ENCODE measurements around the gene KDM2A.

KDM2A gene
- long read RNA-seq, transcript KDM2A-212 (10 exons, 3,651 nt) = major isoform, 13 of 24 reads
- long read RNA-seq, partial matches to known transcripts = 3 of 24 reads
- long read RNA-seq, other reads (novel, unspliced or antisense) = 8 of 24 reads

DNA sequence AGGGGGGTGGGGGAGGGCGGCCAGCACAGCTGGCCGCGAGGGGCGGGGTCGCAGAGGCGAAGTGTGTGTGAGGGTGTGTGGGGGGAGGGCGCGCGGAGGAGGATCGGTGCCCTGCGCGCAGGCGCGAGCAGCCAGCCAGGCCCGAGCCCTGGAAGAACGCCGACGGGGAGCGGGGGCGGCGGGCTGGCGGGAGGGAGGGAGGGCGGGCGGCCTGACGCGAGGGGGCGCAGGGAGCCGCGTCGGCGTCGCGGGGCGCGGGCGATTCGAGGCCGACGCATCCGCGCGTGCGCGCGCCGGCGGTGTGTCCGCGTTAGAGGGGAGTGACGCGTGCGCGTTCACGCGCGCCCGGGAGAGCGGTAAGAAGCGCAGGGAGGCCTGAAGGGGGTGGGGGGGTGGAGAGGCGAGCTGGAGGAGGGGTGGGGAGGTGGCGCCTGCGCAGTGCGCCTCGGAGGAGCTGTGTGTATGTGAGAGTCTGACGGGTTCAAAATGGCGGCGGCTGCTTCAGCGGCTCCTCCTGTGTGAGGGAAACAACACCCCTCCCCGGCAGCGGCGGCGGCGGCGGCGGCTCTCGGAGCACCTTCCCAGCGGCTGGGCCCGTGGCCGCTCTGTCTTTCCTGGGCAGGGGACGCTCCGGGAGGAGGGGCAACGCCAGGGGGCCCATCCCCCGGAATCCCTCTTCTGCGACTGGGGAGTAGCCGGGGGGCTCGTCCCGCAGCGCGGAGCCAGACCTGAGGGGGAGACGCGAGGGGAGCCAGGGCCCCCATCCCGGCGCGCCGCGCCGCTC is at the start of gene KDM2A:
KDM2A (plus strand) TSS at position 463 of the 784 bp plus-strand sequence. CDS start 2,054 bp downstream, outside the sequence.
- Histone ChIP-seq H3K27me3 (ENCODE audit: insufficient read depth, poor library complexity, severe bottlenecking) (no peaks in the 10 kb centered on the region), H3K27ac (replicated peaks) (peak within 1 kb of the TSS; percentile 94), H3K4me3 (replicated peaks; ENCODE audit: insufficient read depth, low read length) (peak within 1 kb of the TSS; percentile 70)
- DNase-seq (ENCODE audit: low read depth in 1 of 2, low spot score in 1 of 2) = peak; percentile 97 to 98
- TF ChIP-seq REST (IDR thresholded peaks at IDR 0.05; ENCODE audit: insufficient replicate concordance, low read depth) (peak; percentile 54), SPI1 (IDR thresholded peaks at IDR 0.05; ENCODE audit: borderline replicate concordance, low read depth) (no peak)
- TF ChIP-seq, protein P1, sequence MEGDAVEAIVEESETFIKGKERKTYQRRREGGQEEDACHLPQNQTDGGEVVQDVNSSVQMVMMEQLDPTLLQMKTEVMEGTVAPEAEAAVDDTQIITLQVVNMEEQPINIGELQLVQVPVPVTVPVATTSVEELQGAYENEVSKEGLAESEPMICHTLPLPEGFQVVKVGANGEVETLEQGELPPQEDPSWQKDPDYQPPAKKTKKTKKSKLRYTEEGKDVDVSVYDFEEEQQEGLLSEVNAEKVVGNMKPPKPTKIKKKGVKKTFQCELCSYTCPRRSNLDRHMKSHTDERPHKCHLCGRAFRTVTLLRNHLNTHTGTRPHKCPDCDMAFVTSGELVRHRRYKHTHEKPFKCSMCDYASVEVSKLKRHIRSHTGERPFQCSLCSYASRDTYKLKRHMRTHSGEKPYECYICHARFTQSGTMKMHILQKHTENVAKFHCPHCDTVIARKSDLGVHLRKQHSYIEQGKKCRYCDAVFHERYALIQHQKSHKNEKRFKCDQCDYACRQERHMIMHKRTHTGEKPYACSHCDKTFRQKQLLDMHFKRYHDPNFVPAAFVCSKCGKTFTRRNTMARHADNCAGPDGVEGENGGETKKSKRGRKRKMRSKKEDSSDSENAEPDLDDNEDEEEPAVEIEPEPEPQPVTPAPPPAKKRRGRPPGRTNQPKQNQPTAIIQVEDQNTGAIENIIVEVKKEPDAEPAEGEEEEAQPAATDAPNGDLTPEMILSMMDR (IDR thresholded peaks at IDR 0.05; ENCODE audit: insufficient read depth, low read length) = no peak

DNA sequence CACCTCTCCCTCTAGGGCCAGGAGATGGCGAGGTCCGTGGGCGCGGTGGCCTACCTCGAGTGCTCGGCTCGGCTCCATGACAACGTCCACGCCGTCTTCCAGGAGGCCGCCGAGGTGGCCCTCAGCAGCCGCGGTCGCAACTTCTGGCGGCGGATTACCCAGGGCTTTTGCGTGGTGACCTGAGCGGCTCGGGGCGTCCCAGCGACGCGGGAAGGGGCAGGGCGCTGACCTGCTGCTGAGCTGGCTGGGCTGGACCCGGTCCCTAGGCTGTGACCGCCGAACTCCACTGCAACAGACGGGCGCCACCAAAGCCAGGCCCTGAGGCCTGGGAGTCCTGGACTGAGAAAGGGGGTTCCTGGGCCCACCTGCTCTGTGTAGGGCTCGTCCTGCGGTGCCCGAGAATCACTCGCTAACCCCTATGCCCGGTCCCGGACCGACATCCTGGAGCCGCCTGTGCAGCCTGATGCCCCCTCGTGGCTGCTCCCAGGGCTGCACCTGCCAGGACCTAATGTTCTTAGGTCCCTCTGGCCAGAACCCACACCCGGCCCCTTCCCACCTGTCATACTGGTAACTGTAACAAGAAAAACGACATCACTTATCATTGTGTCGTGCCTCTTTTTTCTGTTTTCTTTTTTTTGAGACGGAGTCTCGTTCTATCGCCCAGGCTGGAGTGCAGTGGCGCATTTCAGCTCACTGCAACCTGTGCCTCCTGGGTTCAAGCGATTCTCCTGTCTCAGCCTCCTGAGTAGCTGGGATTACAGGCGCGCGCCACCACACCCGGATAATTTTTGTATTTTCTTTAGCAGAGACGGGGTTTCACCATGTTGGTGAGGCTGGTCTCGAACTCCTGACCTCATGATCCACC is 47.4 kb upstream of the KDM2A start:
- peak overlapping the region; percentile 19; the same call in 1 of the 2 replicates for H3K4me3 ChIP-seq (replicated peaks; ENCODE audit: insufficient read depth, low read length)
- no peak overlapping the region for H3K27ac ChIP-seq (replicated peaks)

More for the DNA sequence above, 47.4 kb upstream of the KDM2A start:
- no peak for TF ChIP-seq SPI1 (IDR thresholded peaks at IDR 0.05; ENCODE audit: borderline replicate concordance, low read depth)
- no peak for TF ChIP-seq REST (IDR thresholded peaks at IDR 0.05; ENCODE audit: insufficient replicate concordance, low read depth)
- TF ChIP-seq, protein P1 (IDR thresholded peaks at IDR 0.05; ENCODE audit: insufficient read depth, low read length) = peak; percentile 73
- no peak for TF ChIP-seq GABPA (IDR thresholded peaks at IDR 0.05; ENCODE audit: low read depth)
- TF ChIP-seq POLR2AphosphoS5 (IDR thresholded peaks at IDR 0.05; ENCODE audit: low read depth) = no peak
- peak; percentile 35 to 58 for DNase-seq (ENCODE audit: low read depth in 1 of 2, low spot score in 1 of 2)
- H3K27me3 ChIP-seq (ENCODE audit: insufficient read depth, poor library complexity, severe bottlenecking) = no peaks in the 10 kb centered on the region

All from HL-60 (cell line).